GM10248 (cell line): ENCODE data around the gene CCDC192.

Experiments
- CTCF ChIA-PET: fragments of 300-600 bp; sonication (Branson Sonifier 250); formaldehyde crosslinking; extraction: SDS; loops from one replicate; lab custom pipeline; 2021; ENCODE audit warnings: antibody characterized with exemption; lab: Yijun Ruan, JAX
- POLR2A ChIA-PET: fragments of 350-650 bp; sonication (Branson Sonifier 250); formaldehyde crosslinking; extraction: SDS; loops from one replicate; lab custom pipeline; 2020; ENCODE audit warnings: antibody characterized with exemption; lab: Yijun Ruan, JAX
- DNase-seq: peaks from one replicate; pipeline ENCODE4 v3.0.0; 2012; ENCODE audit errors: extremely low spot score
- CTCF ChIP-seq: IDR thresholded peaks from 2 replicates; pipeline ENCODE4 v1.5.1; 2012; ENCODE audit warnings: mild to moderate bottlenecking, low read depth; ENCODE audit errors: extremely low read depth, missing control alignments, control extremely low read depth

CCDC192 gene

GRCh38 chr5:127926974-127927373 is 223.8 kb downstream of the CCDC192 start:
- POLR2A ChIA-PET = no interaction called here

GRCh38 chr5:127928053-127928452 is 224.9 kb downstream of the CCDC192 start:
- DNase-seq = no peak
- ChIA-PET POLR2A (no interaction called here), CTCF (interaction anchor here (1.5 to 2.3 kb wide), 2 partner anchors 12 to 19 kb away, joined by 3 to 5 read pairs; no protein-coding TSS in a partner anchor)
- TF ChIP-seq CTCF = no peak

More at GRCh38 chr5:127926974-127927373, 223.8 kb downstream of the CCDC192 start:
- DNase-seq = no peak
- CTCF ChIA-PET = interaction anchor here (1.2 to 2.3 kb wide), 6 partner anchors 9 to 262 kb away, joined by 3 to 9 read pairs (median 4); no protein-coding TSS in a partner anchor
- no peak for TF ChIP-seq CTCF

GRCh38 chr5:127930311-127930710 is 227.1 kb downstream of the CCDC192 start:
- POLR2A ChIA-PET = no interaction called here
- DNase-seq = no peak
- CTCF ChIA-PET = interaction anchor here (1.3 kb wide), 1 partner anchor 11 kb away, joined by 4 read pairs; no protein-coding TSS in a partner anchor
- no peak for TF ChIP-seq CTCF

GRCh38 chr5:127931396-127931795 is 228.2 kb downstream of the CCDC192 start:
- POLR2A ChIA-PET = no interaction called here
- DNase-seq = no peak
- CTCF ChIA-PET = interaction anchor here (1.3 kb wide), 1 partner anchor 10 kb away, joined by 4 read pairs; no protein-coding TSS in a partner anchor
- no peak for TF ChIP-seq CTCF

- ChIA-PET CTCF (interaction anchor here (2.0 kb wide), 1 partner anchor 11 kb away, joined by 7 read pairs; no protein-coding TSS in a partner anchor), POLR2A (no interaction called here)
- TF ChIP-seq CTCF = no peak
- DNase-seq = no peak
Observed at GRCh38 chr5:127933348-127933747, 230.2 kb downstream of the CCDC192 start.

- no peak for TF ChIP-seq CTCF
- ChIA-PET CTCF (interaction anchor here (1.3 to 2.8 kb wide), 4 partner anchors 9 to 150 kb away, joined by 3 to 9 read pairs (median 6); no protein-coding TSS in a partner anchor), POLR2A (no interaction called here)
- DNase-seq = no peak
Observed at GRCh38 chr5:127934791-127935256, 231.6 kb downstream of the CCDC192 start.
